GM12872 (cell line): ENCODE data around the gene BCL6.

Experiments used
- TF ChIP-seq, protein P1 (sequence below): IDR thresholded peaks from 3 replicates; pipeline ENCODE4 v1.5.1; 2011; ENCODE audit warnings: low read depth, mild to moderate bottlenecking, low read length, moderate library complexity; ENCODE audit not compliant: insufficient read depth

The BCL6 gene

DNA sequence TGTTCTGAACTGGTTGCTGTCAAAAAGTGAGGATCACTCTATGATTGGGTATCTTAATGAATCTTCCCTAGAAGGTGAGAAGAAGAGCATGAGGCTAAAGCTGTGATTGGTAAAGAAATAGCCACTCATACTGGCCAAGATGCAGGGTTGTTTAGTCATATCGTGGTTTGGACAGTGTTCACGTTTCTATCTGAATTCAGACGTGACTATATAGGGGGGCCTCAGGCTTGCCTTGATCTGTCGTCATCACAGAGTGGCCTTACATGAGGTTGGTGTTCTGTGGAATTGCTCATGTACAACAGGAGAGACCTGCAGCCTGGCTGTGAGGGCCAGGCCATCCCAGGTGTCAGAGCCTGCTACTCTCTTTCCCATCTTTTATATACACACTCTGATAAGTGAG is 55.3 kb downstream of the BCL6 start:
- TF ChIP-seq, protein P1, sequence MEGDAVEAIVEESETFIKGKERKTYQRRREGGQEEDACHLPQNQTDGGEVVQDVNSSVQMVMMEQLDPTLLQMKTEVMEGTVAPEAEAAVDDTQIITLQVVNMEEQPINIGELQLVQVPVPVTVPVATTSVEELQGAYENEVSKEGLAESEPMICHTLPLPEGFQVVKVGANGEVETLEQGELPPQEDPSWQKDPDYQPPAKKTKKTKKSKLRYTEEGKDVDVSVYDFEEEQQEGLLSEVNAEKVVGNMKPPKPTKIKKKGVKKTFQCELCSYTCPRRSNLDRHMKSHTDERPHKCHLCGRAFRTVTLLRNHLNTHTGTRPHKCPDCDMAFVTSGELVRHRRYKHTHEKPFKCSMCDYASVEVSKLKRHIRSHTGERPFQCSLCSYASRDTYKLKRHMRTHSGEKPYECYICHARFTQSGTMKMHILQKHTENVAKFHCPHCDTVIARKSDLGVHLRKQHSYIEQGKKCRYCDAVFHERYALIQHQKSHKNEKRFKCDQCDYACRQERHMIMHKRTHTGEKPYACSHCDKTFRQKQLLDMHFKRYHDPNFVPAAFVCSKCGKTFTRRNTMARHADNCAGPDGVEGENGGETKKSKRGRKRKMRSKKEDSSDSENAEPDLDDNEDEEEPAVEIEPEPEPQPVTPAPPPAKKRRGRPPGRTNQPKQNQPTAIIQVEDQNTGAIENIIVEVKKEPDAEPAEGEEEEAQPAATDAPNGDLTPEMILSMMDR = no peak

DNA sequence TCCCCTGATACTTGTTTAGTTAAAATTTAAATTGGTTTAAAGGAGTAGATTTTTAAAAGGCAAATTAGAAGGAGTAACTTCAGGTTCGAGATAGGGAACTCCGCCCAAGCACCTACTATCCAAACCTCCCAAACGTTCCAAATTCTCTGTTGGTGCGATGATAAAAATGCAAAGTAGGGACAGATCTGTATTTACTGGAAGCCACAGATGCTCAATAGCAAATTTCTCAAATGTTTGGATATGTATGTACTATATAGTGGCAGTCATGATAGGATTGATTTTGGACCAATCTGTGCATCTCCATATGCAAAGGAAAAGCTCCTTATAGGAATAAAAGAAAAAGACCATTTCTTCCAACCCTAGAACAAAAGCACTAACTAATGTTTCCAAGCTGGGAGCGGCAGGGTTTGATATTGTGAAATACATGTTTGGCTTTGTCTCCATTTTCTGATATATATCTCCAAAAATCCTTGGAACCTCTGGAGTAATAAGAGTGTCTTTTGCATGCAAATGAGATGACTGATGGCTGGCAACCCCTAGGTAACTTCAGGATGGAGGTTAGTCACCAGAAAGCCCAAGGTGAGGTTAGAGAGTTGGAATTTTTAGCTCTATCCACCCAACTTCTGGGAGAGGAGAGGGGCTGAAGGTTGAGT is 58.5 kb downstream of the BCL6 start:
- TF ChIP-seq, protein P1 = no peak

GRCh38 chr3:187685948-187686347 is 59.3 kb downstream of the BCL6 start:
- TF ChIP-seq, protein P1 = no peak

DNA sequence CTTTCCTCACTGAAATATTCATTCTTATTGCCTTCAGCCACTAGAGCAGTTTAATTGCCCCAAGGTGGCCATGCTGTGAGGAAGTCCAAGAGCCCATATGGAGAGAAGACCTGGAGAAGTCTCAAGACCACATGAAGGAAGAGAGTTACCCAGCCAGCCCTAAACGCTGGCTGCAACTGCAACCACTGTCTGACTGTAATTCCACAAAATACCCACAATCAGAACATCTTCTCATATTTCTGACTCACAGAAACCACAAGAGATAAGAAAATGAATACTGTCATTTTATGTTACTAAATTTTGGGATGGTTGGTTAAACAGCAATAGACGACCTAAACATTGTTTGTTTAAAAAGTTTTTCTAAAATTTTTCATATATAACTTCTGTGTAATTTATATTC is 60.4 kb downstream of the BCL6 start:
- TF ChIP-seq, protein P1 = no peak

DNA sequence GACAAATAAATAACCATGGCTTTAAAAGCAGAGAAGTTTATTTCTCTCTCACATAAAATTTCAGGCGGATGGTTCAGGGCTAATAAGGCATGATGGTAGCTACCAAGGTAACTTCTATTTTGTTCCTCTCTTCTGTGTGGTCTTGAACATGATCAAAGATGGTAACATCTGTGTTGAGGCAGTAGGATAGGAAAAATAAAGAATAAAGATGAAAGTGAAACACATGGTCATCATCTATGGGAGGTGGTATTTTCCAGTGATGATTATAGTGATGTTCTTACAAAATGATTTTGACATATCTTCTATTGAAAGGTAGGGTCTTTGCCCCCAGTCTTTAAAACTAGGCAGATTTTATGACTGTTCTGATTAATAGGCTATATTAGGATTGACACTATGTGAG is 60.8 kb downstream of the BCL6 start:
- TF ChIP-seq, protein P1 = no peak

DNA sequence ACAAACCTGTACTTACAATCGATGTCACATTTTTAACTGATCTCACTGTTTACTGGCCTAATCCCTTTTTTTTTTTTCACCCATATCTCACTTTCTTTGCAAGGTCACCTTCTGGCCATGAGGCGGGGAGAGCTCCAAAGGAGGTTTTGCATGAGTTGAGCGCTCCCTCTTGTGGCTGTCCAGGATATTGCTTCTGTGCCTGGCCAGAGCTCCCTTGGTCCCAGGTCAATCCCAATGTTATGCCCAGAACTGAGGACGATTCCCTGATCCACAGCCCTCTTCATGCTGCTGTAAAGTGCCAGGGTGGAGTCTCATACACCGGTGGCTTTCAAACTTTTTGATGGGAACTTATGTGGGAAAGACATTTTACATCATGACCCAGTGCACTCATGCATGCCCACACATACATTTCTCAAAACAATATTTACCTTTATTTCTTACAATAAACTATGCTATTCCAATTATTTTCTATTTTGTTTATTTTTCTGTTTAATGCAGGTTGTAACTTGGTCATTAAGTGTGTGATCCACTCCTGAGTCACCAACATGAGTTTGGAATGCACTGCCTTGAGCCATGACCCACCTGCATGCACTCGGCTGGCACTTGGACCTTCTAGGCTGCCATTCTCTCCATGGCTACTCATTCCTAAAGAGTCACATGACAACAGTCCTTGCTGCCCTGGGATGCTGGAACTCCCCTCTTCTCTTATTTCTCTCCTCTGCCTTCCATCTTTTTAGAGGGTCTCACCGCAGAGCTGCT is 65.5 kb downstream of the BCL6 start:
- TF ChIP-seq, protein P1 = peak; percentile 93

GRCh38 chr3:187678726-187679268 is 66.5 kb downstream of the BCL6 start:
- TF ChIP-seq, protein P1 = peak; percentile 62
